CD4-positive, alpha-beta T cell treated with Interleukin-21 for 1 hour (primary cell): Measurements from ENCODE around the gene MAGI1.

Experiments
- DNase-seq: peaks from one replicate; pipeline ENCODE4 v3.0.0-alpha.2; 2020

Gene MAGI1

GRCh38 chr3:65368866-65369265 lies 669.9 kb downstream of the MAGI1 start:
- DNase-seq = no peak

GRCh38 chr3:65362688-65363087 lies 676.0 kb downstream of the MAGI1 start:
- DNase-seq = no peak

GRCh38 chr3:65361448-65361847 lies 677.3 kb downstream of the MAGI1 start:
- no peak for DNase-seq

- no peak for DNase-seq
Observed at GRCh38 chr3:65356331-65357248, 682.1 kb downstream of the MAGI1 start.

GRCh38 chr3:65354880-65355279 lies 683.8 kb downstream of the MAGI1 start:
- DNase-seq = no peak

GRCh38 chr3:65352951-65353350 lies 685.8 kb downstream of the MAGI1 start:
- no peak for DNase-seq

GRCh38 chr3:65351753-65352152 lies 687.0 kb downstream of the MAGI1 start:
- no peak for DNase-seq

GRCh38 chr3:65350801-65351476 lies 687.8 kb downstream of the MAGI1 start:
- no peak for DNase-seq

- DNase-seq = no peak
Observed at GRCh38 chr3:65348398-65348995, 690.2 kb downstream of the MAGI1 start.

- no peak for DNase-seq
Observed at GRCh38 chr3:65347166-65347565, 691.6 kb downstream of the MAGI1 start.

- no peak for DNase-seq
Observed at GRCh38 chr3:65344846-65345245, 693.9 kb downstream of the MAGI1 start.

GRCh38 chr3:65344444-65344843 lies 694.3 kb downstream of the MAGI1 start:
- no peak for DNase-seq

- DNase-seq = no peak
Observed at GRCh38 chr3:65343736-65344135, 695.0 kb downstream of the MAGI1 start.

GRCh38 chr3:65343026-65343425 lies 695.7 kb downstream of the MAGI1 start:
- DNase-seq = no peak

GRCh38 chr3:65342084-65342683 lies 696.5 kb downstream of the MAGI1 start:
- DNase-seq = no peak

- DNase-seq = no peak
Observed at GRCh38 chr3:65339192-65339740, 699.5 kb downstream of the MAGI1 start.

GRCh38 chr3:65338571-65338970 lies 700.1 kb downstream of the MAGI1 start:
- no peak for DNase-seq

GRCh38 chr3:65335587-65335986 lies 703.1 kb downstream of the MAGI1 start:
- no peak for DNase-seq

- no peak for DNase-seq
Observed at GRCh38 chr3:65334045-65334665, 704.6 kb downstream of the MAGI1 start.

GRCh38 chr3:65331730-65332129 lies 707.0 kb downstream of the MAGI1 start:
- DNase-seq = no peak

- DNase-seq = no peak
Observed at GRCh38 chr3:65330072-65330471, 708.6 kb downstream of the MAGI1 start.

- no peak for DNase-seq
Observed at GRCh38 chr3:65328148-65328547, 710.6 kb downstream of the MAGI1 start.

GRCh38 chr3:65326574-65326973 lies 712.1 kb downstream of the MAGI1 start:
- DNase-seq = no peak
